Tibial nerve (tissue), 4 donors: Measurements from ENCODE around the gene LRRC17. TPM values are rescaled to one million over a fixed set of nuclear protein-coding genes. Genes with fewer than 3 reads are reported as not detected.

Experiments
- DNase-seq, 2 donors: peaks; one replicate each; pipeline ENCODE4 v3.0.0-alpha.2; 2019; ENCODE audit warnings: low spot score in 2 of 2
- H3K27ac ChIP-seq, 4 donors: fragments of 200-600 bp; sonication (generic) in 3 of 4; one replicate each; pipeline ENCODE4 v1.5.1; 2017 to 2019; ENCODE audit warnings: mild to moderate bottlenecking in 1 of 4
- H3K27me3 ChIP-seq, 2 donors: fragments of 200-600 bp; sonication (generic) in 1 of 2; one replicate each; pipeline versions ENCODE4 v1.5.1 to v1.6.0; 2017 to 2019
- H3K36me3 ChIP-seq, 3 donors: fragments of 200-600 bp; sonication (generic); one replicate each; pipeline ENCODE4 v1.5.1; 2018 to 2019
- H3K4me1 ChIP-seq, 4 donors: fragments of 200-600 bp; sonication (generic) in 3 of 4; one replicate each; pipeline ENCODE4 v1.5.1; 2017 to 2019
- H3K4me3 ChIP-seq, 4 donors: fragments of 200-600 bp; sonication (generic) in 3 of 4; one replicate each; pipeline ENCODE4 v1.5.1; 2017 to 2019; ENCODE audit warnings: mild to moderate bottlenecking in 1 of 4, moderate library complexity in 1 of 4
- H3K9me3 ChIP-seq, 4 donors: fragments of 200-600 bp; sonication (generic) in 3 of 4; one replicate each; pipeline ENCODE4 v1.5.1; 2017 to 2019
- CTCF ChIP-seq, 5 experiments: fragments of 200-600 bp in 3 of 5; fragments of 450-650 bp in 2 of 5; sonication (generic) in 3 of 5; IDR thresholded peaks; one replicate each; pipeline ENCODE4 v1.5.1; 2016 to 2019; ENCODE audit warnings: antibody characterized with exemption in 5 of 5, mild to moderate bottlenecking in 3 of 5, moderate library complexity in 2 of 5
- EP300 ChIP-seq, 2 donors: sonication (generic); formaldehyde crosslinking; IDR thresholded peaks; one replicate each; pipeline ENCODE4 v1.6.1; 2017; ENCODE audit warnings: antibody characterized with exemption in 2 of 2, mild to moderate bottlenecking in 1 of 2
- POLR2A ChIP-seq, 2 donors: fragments of 450-650 bp; IDR thresholded peaks; one replicate each; pipeline ENCODE4 v1.6.1; 2017; ENCODE audit warnings: antibody characterized with exemption in 2 of 2, mild to moderate bottlenecking in 2 of 2, moderate library complexity in 2 of 2
- WGBS, 2 donors: methylation state at CpG; one replicate each; pipeline ENCODE4 v1.1.5; 2018; 5-methylcytosine and 5-hydroxymethylcytosine counted together
- total RNA-seq, 4 donors: library from RNA; depleted of rRNA; stranded (reverse); fragments of >200 nt; gene quantifications; one replicate each; pipeline ENCODE4 v1.1.0, GENCODE V29; 2016

Gene LRRC17
- total RNA-seq, 4 donors from 2014 or later, result 1.7 to 9.0 (median 2.6) TPM

GRCh38 chr7:102914585-102914984 lies 1.8 kb downstream of the LRRC17 start:
- H3K36me3 ChIP-seq, result peaks cover 0 to 5% (median 0%) of the 10 kb centered on the region in 3 donors
- H3K9me3 ChIP-seq, result no peaks in the 10 kb centered on the region
- peak overlapping the region in 2 of 4 donors; percentile 10 to 21 for H3K4me3 ChIP-seq
- no peaks in the 10 kb centered on the region for H3K27me3 ChIP-seq
- peak; percentile 23 to 43 for DNase-seq
- no peak for TF ChIP-seq CTCF (IDR thresholded peaks at IDR 0.05)
- no peak for TF ChIP-seq POLR2A (IDR thresholded peaks at IDR 0.05)
- TF ChIP-seq EP300 (IDR thresholded peaks at IDR 0.05), result no peak
- peak overlapping the region in 1 of 4 donors; percentile 46 for H3K27ac ChIP-seq
- peaks cover 0 to 27% (median 0%) of the 10 kb centered on the region in 4 donors for H3K4me1 ChIP-seq
- WGBS, 2 donors, result 69 to 72% methylated on average over 8 of the region's 8 CpGs

- TF ChIP-seq CTCF (IDR thresholded peaks at IDR 0.05), result no peak
- no peak for TF ChIP-seq POLR2A (IDR thresholded peaks at IDR 0.05)
- no peak for TF ChIP-seq EP300 (IDR thresholded peaks at IDR 0.05)
- WGBS, 2 donors, result 87 to 90% methylated on average over 3 of the region's 3 CpGs
- H3K27ac ChIP-seq, result no peak overlapping the region
- H3K4me3 ChIP-seq, result no peak overlapping the region
- no peaks in the 10 kb centered on the region for H3K36me3 ChIP-seq
- no peak for DNase-seq
- H3K9me3 ChIP-seq, result no peaks in the 10 kb centered on the region
- no peaks in the 10 kb centered on the region for H3K27me3 ChIP-seq
- H3K4me1 ChIP-seq, result peaks cover 0 to 27% (median 0%) of the 10 kb centered on the region in 4 donors
Observed at GRCh38 chr7:102916426-102916825, 3.6 kb downstream of the LRRC17 start.

GRCh38 chr7:102916881-102917280 lies 4.1 kb downstream of the LRRC17 start:
- Histone ChIP-seq H3K4me3 (no peak overlapping the region), H3K27me3 (no peaks in the 10 kb centered on the region), H3K27ac (no peak overlapping the region), H3K9me3 (no peaks in the 10 kb centered on the region), H3K4me1 (peaks cover 0 to 27% (median 0%) of the 10 kb centered on the region in 4 donors), H3K36me3 (no peaks in the 10 kb centered on the region)
- no peak for TF ChIP-seq EP300 (IDR thresholded peaks at IDR 0.05)
- TF ChIP-seq POLR2A (IDR thresholded peaks at IDR 0.05), result no peak
- no peak for TF ChIP-seq CTCF (IDR thresholded peaks at IDR 0.05)
- DNase-seq, result no peak

- H3K36me3 ChIP-seq, result no peaks in the 10 kb centered on the region
- no peak for TF ChIP-seq EP300 (IDR thresholded peaks at IDR 0.05)
- TF ChIP-seq POLR2A (IDR thresholded peaks at IDR 0.05), result no peak
- no peak for TF ChIP-seq CTCF (IDR thresholded peaks at IDR 0.05)
- WGBS, 2 donors, result 68 to 72% methylated on average over 5 of the region's 5 CpGs
- no peak overlapping the region for H3K4me3 ChIP-seq
- no peaks in the 10 kb centered on the region for H3K9me3 ChIP-seq
- no peak for DNase-seq
- no peak overlapping the region for H3K27ac ChIP-seq
- no peaks in the 10 kb centered on the region for H3K27me3 ChIP-seq
- peaks cover 0 to 24% (median 0%) of the 10 kb centered on the region in 4 donors for H3K4me1 ChIP-seq
Observed at GRCh38 chr7:102917436-102918353, 4.9 kb downstream of the LRRC17 start.

- TF ChIP-seq EP300 (IDR thresholded peaks at IDR 0.05), result no peak
- no peak for TF ChIP-seq CTCF (IDR thresholded peaks at IDR 0.05)
- no peak for TF ChIP-seq POLR2A (IDR thresholded peaks at IDR 0.05)
Observed at GRCh38 chr7:102918845-102919244, 6.0 kb downstream of the LRRC17 start.

More at GRCh38 chr7:102918845-102919244, 6.0 kb downstream of the LRRC17 start:
- no peaks in the 10 kb centered on the region for H3K9me3 ChIP-seq
- WGBS, 2 donors, result 20 to 33% methylated on average over 1 of the region's 1 CpG
- no peak overlapping the region for H3K4me3 ChIP-seq
- H3K27me3 ChIP-seq, result no peaks in the 10 kb centered on the region
- no peak overlapping the region for H3K27ac ChIP-seq
- H3K4me1 ChIP-seq, result peaks cover 0 to 13% (median 0%) of the 10 kb centered on the region in 4 donors
- no peak for DNase-seq
- no peaks in the 10 kb centered on the region for H3K36me3 ChIP-seq
